SK-N-SH (cell line): ENCODE results near the gene PARD3. TPM values are rescaled to one million over a fixed set of nuclear protein-coding genes. Genes with fewer than 3 reads are reported as not detected.

Experiments
- CTCF ChIA-PET: fragments of 300-600, 350-600 bp; formaldehyde crosslinking; extraction: SDS; loops from one replicate; lab custom pipeline; 2021; lab: Yijun Ruan, JAX
- POLR2A ChIA-PET: fragments of 350-600 bp; sonication (Branson Sonifier 250); formaldehyde crosslinking; extraction: SDS; loops from one replicate; lab custom pipeline; 2020; ENCODE audit warnings: antibody characterized with exemption, inconsistent platforms; lab: Yijun Ruan, JAX
- DNase-seq: peaks from one replicate; pipeline ENCODE4 v3.0.0; 2012
- H2AFZ ChIP-seq: fragments of 200-600 bp; sonication (generic); 2 replicates; pipeline ENCODE4 v1.8.1; 2016; ENCODE audit warnings: antibody characterized with exemption, mild to moderate bottlenecking, low read depth
- H3F3A ChIP-seq: fragments of 200-600 bp; sonication (generic); replicated peaks from 2 replicates; pipeline ENCODE3; 2016; ENCODE audit warnings: antibody characterized with exemption, mild to moderate bottlenecking; ENCODE audit not compliant: insufficient read depth
- H3K27ac ChIP-seq, 2 experiments: fragments of 200-500 bp in 1 of 2; fragments of 200-600 bp in 1 of 2; sonication (Bioruptor generic) in 1 of 2; sonication (generic), shearing (Covaris generic) in 1 of 2; 2 replicates each; pipeline versions ENCODE4 v1.5.1 to v1.6.1; 2014 to 2016; ENCODE audit warnings: low read depth in 2 of 2, inconsistent platforms in 1 of 2, low read length in 1 of 2, mild to moderate bottlenecking in 1 of 2, mixed read lengths in 1 of 2
- H3K27me3 ChIP-seq: fragments of 200-600 bp; sonication (generic), shearing (Covaris generic); 2 replicates; pipeline ENCODE4 v1.6.1; 2016; ENCODE audit warnings: mixed run types; ENCODE audit not compliant: insufficient read depth
- H3K36me3 ChIP-seq, 2 experiments: fragments of 200-500 bp in 1 of 2; fragments of 200-600 bp in 1 of 2; sonication (Bioruptor generic) in 1 of 2; sonication (generic) in 1 of 2; replicated peaks in 1 of 2; 2 replicates each; pipeline versions ENCODE3 to v1.5.1; 2014 to 2016; ENCODE audit warnings: low read length in 1 of 2, mild to moderate bottlenecking in 1 of 2; ENCODE audit not compliant: insufficient read depth in 2 of 2, control insufficient read depth in 1 of 2
- H3K4me1 ChIP-seq, 2 experiments: fragments of 200-500 bp in 1 of 2; fragments of 200-600 bp in 1 of 2; sonication (Bioruptor generic) in 1 of 2; sonication (generic), shearing (Covaris generic) in 1 of 2; 2 replicates each; pipeline versions ENCODE4 v1.5.1 to v1.6.1; 2014 to 2016; ENCODE audit warnings: low read depth in 1 of 2, low read length in 1 of 2, mixed run types in 1 of 2; ENCODE audit not compliant: insufficient read depth in 2 of 2, control insufficient read depth in 1 of 2
- H3K4me2 ChIP-seq: fragments of 200-600 bp; sonication (generic), shearing (Covaris generic); 2 replicates; pipeline ENCODE4 v1.6.1; 2017; ENCODE audit warnings: mixed run types
- H3K4me3 ChIP-seq, 2 experiments: fragments of 200-500 bp in 1 of 2; fragments of 200-600 bp in 1 of 2; sonication (Bioruptor generic) in 1 of 2; sonication (generic), shearing (Covaris generic) in 1 of 2; 2 replicates each; pipeline versions ENCODE4 v1.5.1 to v1.8.1; 2014 to 2016; ENCODE audit warnings: low read depth in 2 of 2, inconsistent platforms in 1 of 2, low read length in 1 of 2, mild to moderate bottlenecking in 1 of 2, mixed read lengths in 1 of 2, moderate library complexity in 1 of 2
- H3K79me2 ChIP-seq: fragments of 200-600 bp; sonication (generic); 2 replicates; pipeline ENCODE4 v1.8.1; 2017; ENCODE audit warnings: mild to moderate bottlenecking; ENCODE audit not compliant: insufficient read depth
- H3K9ac ChIP-seq: fragments of 200-600 bp; sonication (generic); 2 replicates; pipeline ENCODE4 v1.6.1; 2017; ENCODE audit warnings: mixed run types
- H3K9me2 ChIP-seq: fragments of 200-600 bp; sonication (generic); 2 replicates; pipeline ENCODE4 v1.6.1; 2017; ENCODE audit warnings: mixed run types
- H3K9me3 ChIP-seq: fragments of 200-600 bp; sonication (generic); 2 replicates; pipeline ENCODE4 v1.6.1; 2017; ENCODE audit warnings: mixed run types, mild to moderate bottlenecking, moderate library complexity
- H4K20me1 ChIP-seq: fragments of 200-600 bp; sonication (generic); 2 replicates; pipeline ENCODE4 v1.6.1; 2017; ENCODE audit warnings: mild to moderate bottlenecking, mixed run types; ENCODE audit not compliant: insufficient read depth
- CHD2 ChIP-seq: fragments of 150-350 bp; IDR thresholded peaks from 2 replicates; pipeline ENCODE4 v1.6.1; 2018; ENCODE audit warnings: low read length; ENCODE audit not compliant: partially characterized antibody
- FOXJ3 ChIP-seq: sonication (generic); formaldehyde crosslinking; IDR thresholded peaks from 2 replicates; pipeline ENCODE4 v1.5.1; 2020; ENCODE audit warnings: mild to moderate bottlenecking, missing genetic modification reagents
- GABPA ChIP-seq: IDR thresholded peaks from 2 replicates; pipeline ENCODE4 v1.4.0; 2012; ENCODE audit warnings: low read depth, mild to moderate bottlenecking
- GATA2 ChIP-seq: sonication (generic); formaldehyde crosslinking; IDR thresholded peaks from 2 replicates; pipeline ENCODE4 v1.5.0; 2020; ENCODE audit warnings: mild to moderate bottlenecking, missing genetic modification reagents
- MXI1 ChIP-seq: IDR thresholded peaks from 2 replicates; pipeline ENCODE4 v1.6.1; 2012; ENCODE audit warnings: mild to moderate bottlenecking, low read depth, low read length, improper control_type of control experiment
- POLR2AphosphoS5 ChIP-seq: IDR thresholded peaks from 2 replicates; pipeline ENCODE4 v1.6.1; 2012; ENCODE audit warnings: low read depth, low read length
- TAF1 ChIP-seq: IDR thresholded peaks from 2 replicates; pipeline ENCODE4 v1.6.1; 2012; ENCODE audit warnings: low read depth, mild to moderate bottlenecking, low read length, moderate library complexity, borderline replicate concordance
- TCF12 ChIP-seq: IDR thresholded peaks from 2 replicates; pipeline ENCODE4 v1.4.0; 2012
- TEAD4 ChIP-seq: IDR thresholded peaks from 2 replicates; pipeline ENCODE4 v1.4.0; 2012; ENCODE audit warnings: mild to moderate bottlenecking, borderline replicate concordance; ENCODE audit not compliant: insufficient read depth
- WGBS: methylation state at CpG from one replicate; pipeline ENCODE4 v1.1.6; 2017; ENCODE audit warnings: low lambda C conversion rate; 5-methylcytosine and 5-hydroxymethylcytosine counted together
- polyA plus RNA-seq, 3 experiments: library from polyadenylated mRNA; depleted of rRNA; stranded (reverse); fragments of >200 nt; gene quantifications; 2 replicates each; pipeline ENCODE4 v1.2.3, GENCODE V29; 2012
- TF ChIP-seq, protein P1 (sequence below): fragments of 200-600 bp; sonication (generic); IDR thresholded peaks from 2 replicates; pipeline ENCODE4 v1.6.1; 2017; ENCODE audit warnings: antibody characterized with exemption, mild to moderate bottlenecking, moderate library complexity
- TF ChIP-seq, protein P2 (sequence below): IDR thresholded peaks from 2 replicates; pipeline ENCODE4 v1.4.0; 2012; ENCODE audit warnings: low read depth, borderline replicate concordance

The PARD3 gene
- polyA plus RNA-seq, 1 of the 3 experiments (the other 2 are of a cell fraction) = 29.4 TPM

DNA sequence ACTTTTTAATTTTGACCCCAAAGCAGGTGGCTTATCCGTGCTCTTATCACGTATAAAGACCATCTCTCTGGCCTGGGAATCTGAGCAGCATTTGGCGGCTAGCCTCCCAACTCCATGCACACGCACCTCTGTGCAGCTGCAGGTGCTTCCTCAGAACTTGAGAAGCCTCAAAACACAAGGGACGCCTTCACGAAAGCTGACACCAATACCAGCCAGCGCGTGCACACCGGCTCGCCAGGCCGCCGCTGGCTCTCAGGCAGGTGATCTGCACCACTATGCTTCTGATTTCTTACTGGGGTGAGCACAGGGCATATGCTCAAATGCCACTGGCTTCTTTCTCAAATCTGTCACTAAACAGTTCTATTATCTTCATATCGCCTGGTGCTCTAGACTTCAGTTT is 145.0 kb downstream of the PARD3 start:
- Histone ChIP-seq H3F3A (peaks cover 6% of the 10 kb centered on the region), H4K20me1 (peaks cover 12% of the 10 kb centered on the region; the same call in 1 of the 2 replicates), H3K27me3 (no peaks in the 10 kb centered on the region), H3K4me2 (no peak overlapping the region), H3K36me3 (no peaks in the 10 kb centered on the region), H3K79me2 (peaks cover 43% of the 10 kb centered on the region; the same call in 1 of the 2 replicates), H2AFZ (no peak overlapping the region), H3K27ac (no peak overlapping the region), H3K4me1 (peaks cover 2 to 6% of the 10 kb centered on the region in 2 experiments; a peak in 1 of 4 replicates), H3K9me3 (no peaks in the 10 kb centered on the region), H3K9ac (no peak overlapping the region), H3K9me2 (no peaks in the 10 kb centered on the region), H3K4me3 (no peak overlapping the region)
- TF ChIP-seq GABPA (no peak), CHD2 (no peak), TAF1 (no peak), FOXJ3 (CRISPR knock-in tag) (no peak), POLR2AphosphoS5 (no peak), GATA2 (CRISPR knock-in tag) (no peak), TEAD4 (no peak), MXI1 (no peak), TCF12 (no peak)
- TF ChIP-seq, protein P1, sequence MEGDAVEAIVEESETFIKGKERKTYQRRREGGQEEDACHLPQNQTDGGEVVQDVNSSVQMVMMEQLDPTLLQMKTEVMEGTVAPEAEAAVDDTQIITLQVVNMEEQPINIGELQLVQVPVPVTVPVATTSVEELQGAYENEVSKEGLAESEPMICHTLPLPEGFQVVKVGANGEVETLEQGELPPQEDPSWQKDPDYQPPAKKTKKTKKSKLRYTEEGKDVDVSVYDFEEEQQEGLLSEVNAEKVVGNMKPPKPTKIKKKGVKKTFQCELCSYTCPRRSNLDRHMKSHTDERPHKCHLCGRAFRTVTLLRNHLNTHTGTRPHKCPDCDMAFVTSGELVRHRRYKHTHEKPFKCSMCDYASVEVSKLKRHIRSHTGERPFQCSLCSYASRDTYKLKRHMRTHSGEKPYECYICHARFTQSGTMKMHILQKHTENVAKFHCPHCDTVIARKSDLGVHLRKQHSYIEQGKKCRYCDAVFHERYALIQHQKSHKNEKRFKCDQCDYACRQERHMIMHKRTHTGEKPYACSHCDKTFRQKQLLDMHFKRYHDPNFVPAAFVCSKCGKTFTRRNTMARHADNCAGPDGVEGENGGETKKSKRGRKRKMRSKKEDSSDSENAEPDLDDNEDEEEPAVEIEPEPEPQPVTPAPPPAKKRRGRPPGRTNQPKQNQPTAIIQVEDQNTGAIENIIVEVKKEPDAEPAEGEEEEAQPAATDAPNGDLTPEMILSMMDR = no peak
- TF ChIP-seq, protein P2, sequence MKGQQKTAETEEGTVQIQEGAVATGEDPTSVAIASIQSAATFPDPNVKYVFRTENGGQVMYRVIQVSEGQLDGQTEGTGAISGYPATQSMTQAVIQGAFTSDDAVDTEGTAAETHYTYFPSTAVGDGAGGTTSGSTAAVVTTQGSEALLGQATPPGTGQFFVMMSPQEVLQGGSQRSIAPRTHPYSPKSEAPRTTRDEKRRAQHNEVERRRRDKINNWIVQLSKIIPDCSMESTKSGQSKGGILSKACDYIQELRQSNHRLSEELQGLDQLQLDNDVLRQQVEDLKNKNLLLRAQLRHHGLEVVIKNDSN = no peak
- ChIA-PET POLR2A (no interaction called here), CTCF (interaction anchor here (1.0 to 1.5 kb wide), 2 partner anchors 14 to 15 kb away, joined by 3 to 4 read pairs; no protein-coding TSS in a partner anchor)
- no peak for DNase-seq
- WGBS = 97% methylated on average over 10 of the region's 13 CpGs

DNA sequence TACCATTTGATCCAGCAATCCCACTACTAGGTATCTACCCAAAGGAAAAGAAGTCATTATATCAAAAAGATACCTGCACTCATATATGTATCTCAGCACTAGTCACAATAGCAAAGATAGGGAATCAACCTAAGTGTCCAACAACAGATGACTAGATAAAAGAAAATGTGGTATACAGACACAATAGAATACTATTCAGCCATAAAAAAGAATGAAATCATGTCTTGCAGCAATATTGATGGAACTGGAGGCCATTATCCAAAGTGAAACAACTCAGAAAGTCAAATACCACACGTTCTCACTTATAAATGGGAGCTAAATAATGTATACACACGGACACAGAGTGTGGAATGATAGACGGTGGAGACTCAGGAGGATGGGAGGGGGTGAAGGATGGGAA is 146.0 kb downstream of the PARD3 start:
- Histone ChIP-seq H3K4me3 (no peak overlapping the region), H3K9me3 (no peaks in the 10 kb centered on the region), H2AFZ (no peak overlapping the region), H3K9ac (no peak overlapping the region), H4K20me1 (peaks cover 12% of the 10 kb centered on the region; the same call in 1 of the 2 replicates), H3K79me2 (peaks cover 39% of the 10 kb centered on the region; the same call in 1 of the 2 replicates), H3K27me3 (no peaks in the 10 kb centered on the region), H3K36me3 (no peaks in the 10 kb centered on the region), H3K27ac (no peak overlapping the region), H3K9me2 (no peaks in the 10 kb centered on the region), H3K4me1 (peaks cover 2 to 6% of the 10 kb centered on the region in 2 experiments; a peak in 1 of 4 replicates), H3K4me2 (no peak overlapping the region), H3F3A (peaks cover 6% of the 10 kb centered on the region)
- ChIA-PET CTCF (interaction anchor here (1.0 kb wide), 1 partner anchor 15 kb away, joined by 3 read pairs; no protein-coding TSS in a partner anchor), POLR2A (no interaction called here)
- DNase-seq = no peak
- TF ChIP-seq GABPA = no peak
- 91% methylated on average over 3 of the region's 3 CpGs for WGBS
